Measurements from ENCODE around the gene FLRT3.

The FLRT3 gene

DNA sequence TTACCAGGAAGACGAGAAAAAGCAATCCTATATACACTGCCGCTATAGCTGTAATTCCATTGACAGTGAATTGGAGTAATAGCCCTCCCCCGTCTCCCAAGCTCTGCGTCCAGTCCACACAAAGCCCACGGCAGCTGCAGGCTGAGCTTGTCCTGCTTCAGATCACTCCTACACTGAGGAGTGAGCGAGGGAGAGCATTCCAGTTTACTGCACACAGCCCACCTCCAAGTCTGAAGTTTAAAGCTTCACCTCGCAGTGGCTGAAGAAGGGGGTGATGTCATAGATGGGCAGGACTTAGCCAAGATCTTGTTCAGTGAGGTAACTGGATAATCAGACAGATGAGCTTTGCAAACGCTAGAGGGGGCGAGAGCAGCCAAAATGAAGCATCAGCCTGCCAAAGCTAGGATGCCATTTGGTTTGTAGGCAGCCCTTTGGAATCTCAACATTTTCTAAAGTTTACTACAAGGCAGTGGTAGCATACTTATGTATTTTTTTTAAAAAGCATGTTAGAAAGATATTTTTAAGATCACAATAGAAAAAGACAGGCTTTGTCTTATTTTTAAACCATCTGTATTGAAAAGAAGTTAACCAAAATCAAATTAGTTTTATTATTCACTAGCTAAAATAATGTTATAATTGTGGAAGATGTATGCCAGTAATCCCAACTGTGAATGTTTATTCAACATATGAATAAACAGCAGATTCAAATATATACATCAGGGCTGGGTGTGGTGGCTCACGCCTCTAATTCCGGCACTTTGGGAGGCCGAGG is at the start of gene FLRT3:
FLRT3 (minus strand) TSS at position 213 of the 772 bp plus-strand sequence. CDS start 10,106 bp downstream, outside the sequence.
- no peak for DNase-seq

DNA sequence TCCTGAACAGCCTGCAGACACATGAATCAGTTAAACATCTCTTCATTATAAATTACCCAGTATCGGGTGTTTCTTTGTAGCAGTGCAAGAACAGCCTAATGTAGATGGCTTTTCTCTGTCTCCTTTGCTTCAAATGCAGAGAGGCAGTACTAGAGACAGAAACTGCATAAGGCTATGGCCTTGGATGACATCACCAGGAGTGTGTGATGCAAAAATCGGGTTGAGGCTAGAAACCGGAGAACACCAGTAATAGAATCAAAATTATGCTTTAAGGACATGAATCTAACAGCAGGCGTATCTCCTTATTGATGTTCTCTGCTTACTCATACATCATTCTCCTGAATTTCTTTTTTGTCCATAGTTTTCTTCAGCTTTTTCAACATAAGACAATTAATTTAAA is 49.3 kb upstream of the FLRT3 start:
- DNase-seq, result no peak

DNA sequence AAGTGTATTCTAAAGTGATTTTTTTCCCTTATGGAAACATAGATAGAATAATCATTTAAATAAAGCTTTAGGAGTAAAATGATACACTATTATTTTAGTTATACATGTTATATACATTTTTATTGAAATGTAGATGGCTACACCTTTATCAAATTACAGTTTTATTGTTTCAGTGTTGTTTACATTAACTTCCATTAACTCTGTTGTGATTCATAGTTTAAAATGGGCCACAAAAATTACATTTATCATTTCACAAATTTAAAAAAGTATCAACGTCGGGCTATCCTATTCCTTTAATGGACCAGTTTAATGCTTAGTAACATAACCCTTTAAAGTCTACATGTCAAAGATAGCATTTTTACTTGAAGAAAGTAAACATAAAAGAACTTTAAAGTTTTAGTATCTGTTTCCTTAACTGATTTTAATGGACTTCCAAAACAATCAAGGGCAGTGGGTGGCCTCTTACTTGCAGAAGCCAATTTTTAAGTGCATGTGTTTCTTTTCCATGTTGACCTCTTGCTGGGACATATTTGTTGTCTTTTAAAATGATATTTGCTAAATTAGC is 47.8 kb upstream of the FLRT3 start:
- no peak for DNase-seq

DNA sequence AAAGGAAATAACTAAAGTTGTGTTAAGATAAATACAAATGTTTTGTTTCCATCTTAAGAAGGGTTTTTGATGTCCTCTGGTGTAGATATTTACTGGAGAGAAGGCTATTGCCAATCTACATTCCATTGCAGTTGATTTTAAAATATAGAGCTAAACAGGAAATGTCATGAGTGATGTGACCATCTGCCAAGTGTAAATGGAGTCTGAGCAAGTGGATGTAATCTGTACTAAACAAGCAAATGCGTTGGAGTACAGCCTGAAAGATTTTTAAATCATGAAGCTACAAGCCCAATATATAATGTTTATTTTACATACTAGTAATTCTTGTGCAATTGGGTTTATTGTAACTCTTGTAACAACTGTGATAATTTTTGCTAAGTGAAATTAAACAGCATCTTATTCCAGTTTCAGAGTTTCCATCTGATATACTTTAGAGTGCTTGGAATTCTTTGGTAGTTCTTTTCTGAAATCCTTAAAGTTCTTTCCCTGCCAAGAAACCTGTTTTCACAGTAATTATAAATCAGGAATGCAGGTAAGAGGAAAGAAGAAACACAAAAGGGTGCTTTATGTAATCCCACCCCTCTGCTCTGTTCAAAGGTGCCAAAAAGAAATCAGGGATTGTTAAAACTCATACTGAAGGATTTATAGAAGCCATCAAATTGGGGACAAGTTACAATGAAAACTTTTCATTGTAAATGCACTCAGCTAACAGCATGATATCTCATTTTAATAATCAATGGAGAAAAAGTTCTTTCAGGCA is 47.2 kb upstream of the FLRT3 start:
- DNase-seq, result no peak

DNA sequence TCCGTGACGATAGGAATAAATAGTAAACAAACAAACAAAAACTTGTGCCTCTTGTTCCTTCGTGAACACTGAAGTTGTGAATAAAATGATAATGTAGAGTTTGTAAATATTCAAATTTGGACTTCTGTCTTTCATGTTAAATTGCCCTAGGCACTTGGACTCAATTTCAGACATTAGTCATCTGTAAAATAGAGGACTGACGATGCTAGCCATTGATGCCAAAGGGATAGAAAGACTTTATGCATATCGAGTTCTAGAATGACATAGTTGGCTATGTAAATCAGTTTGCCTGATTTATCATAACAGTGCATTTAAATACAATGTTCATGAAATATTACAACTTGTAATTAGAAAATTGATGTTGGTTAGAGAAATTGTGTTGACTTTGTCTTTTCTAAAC is 45.9 kb upstream of the FLRT3 start:
- DNase-seq, result no peak

DNA sequence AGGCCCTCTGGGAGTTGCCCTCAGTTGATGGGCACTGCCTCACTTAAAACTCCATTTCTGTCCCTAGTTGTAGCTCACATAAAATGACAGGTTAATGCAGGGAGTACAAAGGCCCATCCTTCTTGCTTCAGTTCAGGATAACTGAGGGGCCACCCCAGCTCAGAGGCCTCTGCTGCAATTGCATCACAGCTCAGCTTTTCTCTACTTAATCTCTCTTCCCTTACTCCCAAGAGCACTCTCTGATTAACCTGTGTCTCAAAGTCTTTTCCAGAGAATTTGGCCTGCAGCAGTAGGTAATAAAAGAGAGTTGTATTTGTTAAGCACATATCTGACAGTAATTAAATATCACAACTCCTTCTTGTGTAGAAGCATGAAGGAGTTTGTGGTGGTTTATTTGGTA is 40.9 kb upstream of the FLRT3 start:
- no peak for DNase-seq

DNA sequence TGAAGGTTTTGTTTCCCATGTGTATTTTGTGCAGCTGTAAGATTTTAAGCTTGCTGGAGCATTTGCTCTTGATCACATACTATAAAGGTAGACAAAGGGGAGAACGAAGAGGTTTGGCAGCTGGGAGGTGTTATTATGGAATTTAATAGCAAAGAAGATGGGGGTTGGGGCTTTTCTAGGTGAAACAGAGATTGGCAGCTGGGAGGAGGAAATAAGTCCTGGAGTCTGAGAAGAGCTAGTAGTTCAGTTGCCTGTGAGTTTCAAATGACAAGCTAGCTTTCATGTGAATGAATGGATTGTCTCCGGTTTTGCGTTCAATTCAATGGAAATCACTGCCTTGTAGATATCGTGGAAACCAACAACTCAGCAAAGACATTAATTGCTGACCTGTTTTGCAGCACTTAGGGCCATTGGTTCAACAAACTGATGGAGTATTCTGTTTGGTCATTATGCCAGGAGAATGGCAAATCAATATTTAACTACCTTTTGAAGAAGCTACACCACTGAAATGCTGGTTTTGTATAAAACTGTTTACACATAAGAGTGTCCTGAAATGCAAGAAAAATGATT is 38.1 kb upstream of the FLRT3 start:
- no peak for DNase-seq

DNA sequence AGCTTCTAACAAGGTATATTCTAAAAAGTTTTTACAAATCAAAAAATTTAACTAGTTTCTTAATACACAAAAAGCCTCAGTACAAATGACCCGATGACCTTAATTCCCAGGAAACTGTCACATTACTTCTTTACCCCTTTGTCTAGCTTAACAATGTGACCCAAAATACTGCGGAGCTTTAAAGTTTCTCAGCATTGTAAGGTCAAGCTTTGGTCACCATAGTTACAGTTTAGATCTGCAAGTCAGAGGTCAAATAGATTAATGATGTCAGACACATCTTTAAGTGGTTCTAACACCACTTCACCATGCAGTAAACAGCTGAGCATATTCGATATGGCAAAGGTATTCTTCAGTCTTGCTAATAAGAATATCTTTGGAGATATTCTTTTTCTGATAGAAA is 36.8 kb upstream of the FLRT3 start:
- DNase-seq, result no peak

DNA sequence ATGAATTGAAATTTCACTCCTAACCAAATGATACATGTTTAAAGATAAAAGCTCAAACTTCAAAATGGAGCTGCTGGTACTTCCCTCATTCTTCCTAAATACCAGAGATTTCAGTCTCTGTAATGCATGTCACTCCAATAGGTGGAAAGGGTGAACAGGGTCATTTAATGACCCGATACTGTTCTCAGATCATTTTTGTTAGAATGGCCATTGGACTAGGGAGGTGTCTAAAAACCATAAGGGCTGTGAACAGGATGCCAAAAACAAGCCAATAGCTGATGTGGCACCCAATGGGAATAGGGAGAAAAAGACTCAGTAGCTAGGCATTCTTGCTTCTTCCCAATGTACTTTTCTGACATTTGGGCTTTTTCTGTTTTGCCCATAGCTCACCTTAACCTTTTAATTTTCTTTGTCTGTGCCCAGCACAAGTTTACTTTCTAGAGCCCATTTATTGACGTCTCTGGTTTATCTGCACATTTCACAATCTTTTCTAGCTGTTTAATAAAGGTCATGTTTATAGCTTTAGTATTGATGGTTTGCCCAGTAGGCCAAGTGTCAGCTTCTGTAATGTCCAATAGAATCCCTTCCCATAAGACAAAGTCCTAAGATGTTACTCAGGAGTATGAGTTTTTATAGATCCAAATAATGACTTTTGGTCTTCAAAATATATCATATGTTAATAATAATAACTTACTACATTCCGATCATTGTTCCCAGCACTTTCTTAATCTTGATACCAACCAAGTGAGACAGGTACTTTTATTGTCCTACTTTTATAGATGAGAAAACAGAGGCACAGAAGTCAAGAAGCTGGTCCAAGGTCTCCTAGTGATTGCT is 24.3 kb upstream of the FLRT3 start:
- no peak for DNase-seq

DNA sequence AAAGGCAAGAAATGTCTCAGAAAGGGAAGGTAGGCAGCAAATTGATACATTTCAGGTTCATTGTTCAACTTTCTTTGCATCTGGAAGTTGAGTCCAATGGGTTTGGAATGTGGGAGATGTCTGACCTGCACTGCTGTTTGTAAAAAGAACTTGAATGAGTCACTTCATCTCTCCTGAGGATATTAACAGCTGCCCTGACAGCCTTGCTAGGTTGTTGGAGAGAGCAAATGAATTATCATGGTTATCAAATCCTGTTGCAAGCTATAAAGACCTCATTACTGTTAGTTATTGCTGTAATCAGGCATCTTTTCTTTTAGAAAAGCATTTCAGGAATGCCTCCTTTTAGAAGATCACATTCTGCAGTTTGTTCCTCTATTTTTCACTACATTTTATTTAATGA is 23.0 kb upstream of the FLRT3 start:
- no peak for DNase-seq

DNA sequence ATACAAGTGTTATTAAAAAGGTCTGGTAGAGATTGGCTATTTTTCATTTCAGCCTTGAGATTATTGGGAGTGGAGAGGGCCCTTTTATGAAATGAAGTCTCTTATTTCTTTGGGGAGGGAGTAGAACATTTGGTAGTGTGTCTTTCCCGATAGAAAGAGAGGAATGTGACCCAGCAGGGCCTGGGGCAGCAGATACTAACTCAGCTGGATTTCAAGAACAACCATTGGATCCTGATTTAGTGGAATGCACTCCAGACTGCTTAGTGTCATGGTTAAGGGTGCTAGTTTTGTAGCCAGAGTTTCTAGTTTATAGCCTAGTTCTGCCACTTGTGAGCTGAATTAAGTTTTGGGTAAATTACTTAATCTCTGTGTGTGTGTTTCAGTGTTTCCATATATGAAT is 18.4 kb upstream of the FLRT3 start:
- DNase-seq, result no peak

DNA sequence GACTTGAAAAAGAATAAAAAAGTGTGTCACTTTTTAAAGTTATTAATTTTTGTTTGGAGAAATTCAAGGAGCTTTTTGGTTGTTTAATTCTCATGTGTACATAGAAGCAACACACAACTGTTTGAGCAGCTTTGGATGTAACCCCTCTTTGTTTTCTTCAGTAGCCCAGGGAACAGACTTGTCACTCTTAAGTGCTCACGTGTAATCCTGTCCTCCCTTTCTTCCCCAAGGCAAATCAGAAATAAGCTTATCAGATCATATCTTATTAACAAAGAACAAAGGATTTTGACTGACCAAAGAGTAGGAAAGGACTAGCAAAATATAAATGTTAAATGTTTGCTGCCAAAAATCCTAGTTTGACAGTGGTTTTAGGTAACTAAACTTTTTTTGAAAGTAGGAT is 7.3 kb upstream of the FLRT3 start:
- DNase-seq, result no peak

DNA sequence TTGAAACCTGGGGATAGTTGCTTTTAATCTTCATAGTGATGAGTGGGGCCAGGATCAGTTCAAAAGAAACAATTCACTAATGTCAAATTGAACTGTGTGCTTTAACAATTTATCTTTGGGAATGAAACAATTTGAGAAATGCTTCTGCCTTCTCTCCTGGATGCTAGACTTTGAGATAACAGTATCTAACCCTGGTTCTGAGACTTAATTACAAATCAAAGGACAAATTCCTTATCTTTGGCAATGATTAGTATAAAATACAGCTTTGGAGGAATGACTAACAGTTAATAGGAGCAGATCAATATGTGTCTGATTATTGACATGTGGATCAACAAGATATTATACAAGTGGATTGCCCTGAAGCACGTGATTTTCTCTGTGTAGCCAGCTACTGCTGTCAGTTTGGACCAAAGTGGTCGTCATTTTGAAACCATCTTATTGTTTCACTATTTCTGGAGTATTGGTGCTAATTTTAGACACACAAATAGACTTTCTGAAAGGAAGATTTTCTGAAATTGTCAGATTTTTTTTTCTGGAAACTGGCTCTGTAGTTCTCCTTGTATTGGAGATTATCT is 6.2 kb upstream of the FLRT3 start:
- no peak for DNase-seq

DNA sequence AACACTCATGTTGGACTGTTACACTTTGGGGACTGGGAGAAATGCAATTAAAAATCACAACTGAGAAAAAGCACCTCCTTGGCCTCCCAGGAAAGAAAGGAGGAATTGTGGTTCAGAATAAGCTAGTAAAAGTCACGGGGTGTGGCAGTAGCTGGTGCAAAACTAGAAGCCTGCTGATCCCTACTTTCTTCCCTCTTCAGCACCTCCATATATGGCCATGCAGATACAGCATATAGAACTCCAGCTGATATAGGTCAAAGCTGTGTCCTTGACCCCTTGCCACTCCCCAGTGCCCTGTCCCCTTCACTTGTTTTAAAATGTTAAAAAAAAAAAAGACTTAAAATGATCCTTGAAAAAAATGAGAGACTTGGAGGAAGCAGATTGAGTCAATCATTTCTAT is 5.5 kb upstream of the FLRT3 start:
- no peak for DNase-seq

DNA sequence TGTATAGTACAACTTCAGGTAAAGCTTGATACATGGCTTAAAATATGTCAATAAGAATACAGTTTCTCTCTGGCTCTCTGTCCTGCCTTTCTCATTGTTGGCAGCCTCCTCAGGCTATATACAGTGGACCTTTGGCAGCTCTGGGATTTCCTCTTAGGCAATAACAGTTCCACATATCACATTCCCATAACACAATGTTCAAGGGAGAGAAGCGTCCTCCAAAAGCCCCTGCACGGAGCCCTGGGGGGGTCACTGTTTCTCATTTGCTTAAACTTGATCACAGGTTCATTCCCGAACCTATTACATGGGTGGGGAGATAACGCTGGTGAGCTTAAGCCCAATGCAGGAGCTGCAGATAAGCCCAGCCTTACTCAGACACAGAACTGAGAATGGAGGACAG is 4.4 kb upstream of the FLRT3 start:
- DNase-seq, result no peak

DNA sequence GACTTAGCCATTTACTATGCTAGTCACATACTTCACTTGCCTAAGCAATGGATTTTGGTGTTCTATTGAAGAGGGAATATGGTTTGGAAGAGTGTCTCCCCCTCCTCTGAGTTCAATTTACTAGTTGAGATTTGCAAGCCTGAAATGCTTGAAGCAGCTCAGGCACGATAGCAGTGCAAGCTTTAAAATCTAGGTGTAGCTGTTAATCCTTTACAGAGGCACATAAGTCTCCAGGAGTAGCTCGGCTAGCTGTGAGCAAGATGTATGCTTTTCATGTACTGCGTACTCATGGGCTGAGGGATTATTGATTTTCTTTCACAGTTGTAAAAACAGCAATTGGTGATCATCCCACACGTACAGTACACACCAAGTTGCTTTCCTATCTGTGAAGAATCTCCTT is 726 bp downstream of the FLRT3 start:
- no peak for DNase-seq

DNA sequence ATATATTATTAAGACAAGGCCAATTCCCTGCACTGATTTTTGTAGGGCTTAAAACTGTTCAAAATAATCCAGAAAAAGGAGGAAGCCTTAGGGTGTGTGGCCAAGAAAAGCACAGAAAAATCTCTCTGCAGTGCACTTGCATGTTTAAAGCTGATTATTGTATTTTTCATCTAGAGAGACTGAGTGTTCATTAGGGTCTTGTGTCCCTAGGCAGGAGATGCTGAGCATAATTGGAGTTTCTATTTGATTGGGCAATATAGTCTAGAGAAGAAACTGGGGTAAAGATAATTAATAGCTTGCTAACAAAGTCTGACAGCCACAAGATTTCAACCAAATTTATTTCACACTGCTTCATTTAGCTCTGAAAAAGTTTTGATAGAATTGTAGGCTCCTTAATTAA is 2.4 kb downstream of the FLRT3 start:
- no peak for DNase-seq

DNA sequence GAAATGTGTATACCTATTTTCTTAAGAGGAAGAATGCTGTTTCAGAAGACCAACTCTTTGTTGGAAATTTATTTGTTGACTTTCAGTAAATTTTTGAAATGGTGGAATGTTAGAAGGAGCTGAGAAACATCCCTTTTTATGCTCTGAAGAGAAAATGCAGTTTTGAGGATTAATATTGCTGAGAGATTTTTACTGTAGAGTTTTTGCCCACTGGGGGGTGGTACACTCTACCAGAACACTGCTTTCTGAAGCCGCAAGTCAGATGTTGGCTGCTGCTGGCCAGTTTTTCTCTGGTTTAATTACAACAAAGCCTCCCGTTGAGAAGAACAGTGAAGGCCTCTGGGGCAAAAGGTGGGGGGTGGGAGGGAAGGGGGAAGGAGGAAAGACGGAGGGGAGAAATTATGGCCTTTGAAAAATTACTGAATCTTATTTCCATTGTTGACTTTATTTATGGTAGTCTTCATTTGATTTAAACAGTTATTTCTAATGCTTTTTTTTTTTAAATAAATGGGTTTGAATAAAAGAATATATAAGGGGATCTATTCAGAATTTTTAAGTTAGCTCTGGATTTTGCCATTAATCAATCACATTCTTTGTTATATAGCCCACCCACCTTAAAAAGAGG is 3.0 kb downstream of the FLRT3 start:
- DNase-seq, result no peak

DNA sequence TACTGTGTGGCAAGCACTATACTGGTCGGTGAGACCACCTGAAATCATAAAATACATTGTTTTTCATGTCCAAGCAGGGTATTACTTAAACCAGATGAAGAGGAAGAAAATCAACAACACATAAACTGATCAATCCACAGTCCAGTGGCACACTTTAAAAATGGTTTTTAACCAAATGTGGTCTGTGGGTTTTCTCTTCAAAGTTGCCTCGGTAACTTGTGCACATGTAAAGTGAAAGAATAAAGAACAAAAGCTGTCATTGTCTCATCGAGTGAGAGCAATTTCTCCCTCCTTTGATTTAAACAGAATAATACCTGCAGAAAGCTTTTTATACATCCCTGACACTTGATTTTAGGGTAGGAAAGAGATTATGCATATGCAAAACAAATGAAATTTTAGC is 3.7 kb downstream of the FLRT3 start:
- no peak for DNase-seq

DNA sequence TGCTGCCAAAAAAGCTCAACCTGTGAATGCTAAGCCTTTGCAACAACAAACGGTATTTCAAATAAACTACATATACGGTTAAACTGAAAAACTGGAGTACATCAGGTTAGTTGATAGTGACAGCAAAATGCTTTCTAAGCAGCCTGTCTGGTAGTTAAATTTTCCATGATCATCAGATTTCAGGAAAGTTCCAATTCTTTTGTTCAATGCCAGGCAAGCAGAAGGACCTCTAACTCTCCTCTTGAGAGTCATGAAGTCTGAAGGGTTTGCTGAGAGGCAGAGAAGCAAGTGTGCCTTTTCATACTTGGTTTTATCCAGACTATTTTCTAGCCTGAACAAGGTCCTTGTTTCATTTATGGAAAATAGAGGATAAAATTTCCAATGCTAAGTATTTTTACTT is 4.5 kb downstream of the FLRT3 start:
- DNase-seq, result no peak

DNA sequence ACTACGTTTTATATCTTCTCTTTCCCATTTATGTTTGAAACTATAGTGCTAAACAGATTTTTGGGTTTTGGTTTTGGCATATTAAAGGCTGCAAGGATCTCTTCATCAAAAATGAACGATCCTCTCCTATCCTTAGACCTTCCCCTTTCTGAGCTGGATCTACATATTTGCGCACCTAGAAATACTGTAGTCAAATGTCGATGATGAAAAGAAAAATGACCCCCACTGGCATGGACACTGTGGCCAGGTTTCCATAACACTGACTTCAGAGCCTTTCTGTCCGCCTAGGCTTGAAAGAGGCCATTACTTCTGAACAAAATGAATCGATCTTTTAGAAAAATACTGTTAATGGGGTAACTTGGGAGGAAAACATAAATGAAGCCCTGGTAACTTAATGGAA is 5.8 kb downstream of the FLRT3 start:
- no peak for DNase-seq

DNA sequence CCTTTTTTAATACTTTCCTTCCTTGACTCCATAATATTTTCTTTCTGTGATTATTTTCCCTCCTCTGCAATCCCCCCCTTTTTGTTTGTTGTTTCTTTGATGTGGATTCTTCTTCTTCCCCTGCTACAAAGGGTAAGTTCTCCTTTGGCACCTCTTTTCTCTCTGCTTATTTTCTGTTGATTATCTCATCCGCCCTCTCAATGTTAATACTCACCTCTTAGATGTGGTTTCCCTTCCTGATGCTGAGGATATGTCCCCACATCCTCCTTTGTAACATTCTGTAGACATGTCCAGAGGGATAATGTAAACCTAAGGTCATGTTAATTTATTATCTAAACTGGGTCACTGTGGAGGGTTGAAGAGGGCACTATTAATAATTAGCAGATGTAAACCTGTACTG is 17.7 kb downstream of the FLRT3 start:
- no peak for DNase-seq
